G401 (cell line): ENCODE measurements around the gene CUL4A. TPM values are rescaled to one million over a fixed set of nuclear protein-coding genes. Genes with fewer than 3 reads are reported as not detected.

Experiments
- DNase-seq: peaks from one replicate; pipeline ENCODE4 v3.0.0-alpha.2; 2015; ENCODE audit warnings: low spot score
- in situ Hi-C: cut with HindIII; loops from 2 replicates; pipeline ENCODE4 v1.10.0; 2016; ENCODE audit warnings: low sequenced_read_pairs, mixed read lengths
- total RNA-seq: library from RNA; depleted of rRNA; stranded (reverse); fragments of >200 nt; shearing (Covaris generic); gene quantifications from 2 replicates; pipeline ENCODE4 v1.2.3, GENCODE V29; 2014

CUL4A gene
- total RNA-seq, 1 experiment from 2014 or later: 194 TPM

DNA sequence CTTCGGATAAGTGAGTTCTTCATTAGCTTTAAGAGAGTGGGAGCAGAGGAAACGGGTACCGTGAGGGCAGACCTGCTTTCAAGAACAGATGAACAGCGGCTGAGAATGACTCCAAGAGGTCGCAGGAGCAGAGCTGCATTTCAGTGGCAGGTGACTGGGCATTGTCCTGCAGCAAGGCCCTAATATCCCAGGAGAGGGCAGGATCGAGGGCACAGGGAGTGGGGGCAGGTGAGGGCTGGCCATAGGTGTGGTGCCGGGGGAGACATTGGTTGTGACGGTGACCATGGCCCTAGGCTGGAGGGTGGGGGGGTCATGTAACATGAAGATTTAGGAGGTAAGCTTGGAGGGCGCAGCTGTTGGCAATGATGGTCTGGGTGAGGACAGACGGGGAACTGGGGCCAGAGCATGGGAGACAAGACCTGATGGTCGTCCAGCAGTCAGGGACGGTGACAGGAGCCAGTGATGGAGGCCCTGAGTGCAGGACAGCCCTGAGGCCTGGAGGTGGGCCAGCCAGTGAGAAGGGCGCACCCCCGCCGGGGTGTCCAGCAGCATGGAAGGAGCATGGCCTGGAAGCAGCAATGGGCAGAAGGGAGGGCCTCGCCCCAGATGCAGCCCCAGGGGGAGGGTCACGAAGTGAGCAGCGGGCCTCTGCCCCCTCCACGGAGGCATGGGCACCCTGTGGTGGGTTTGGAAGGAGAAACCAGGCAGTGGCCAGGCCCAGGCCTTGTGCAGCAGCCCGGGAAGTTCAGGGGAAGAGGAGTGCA, 58.4 kb downstream of the CUL4A start:
- in situ Hi-C loops: no loop called here
- no peak for DNase-seq

DNA sequence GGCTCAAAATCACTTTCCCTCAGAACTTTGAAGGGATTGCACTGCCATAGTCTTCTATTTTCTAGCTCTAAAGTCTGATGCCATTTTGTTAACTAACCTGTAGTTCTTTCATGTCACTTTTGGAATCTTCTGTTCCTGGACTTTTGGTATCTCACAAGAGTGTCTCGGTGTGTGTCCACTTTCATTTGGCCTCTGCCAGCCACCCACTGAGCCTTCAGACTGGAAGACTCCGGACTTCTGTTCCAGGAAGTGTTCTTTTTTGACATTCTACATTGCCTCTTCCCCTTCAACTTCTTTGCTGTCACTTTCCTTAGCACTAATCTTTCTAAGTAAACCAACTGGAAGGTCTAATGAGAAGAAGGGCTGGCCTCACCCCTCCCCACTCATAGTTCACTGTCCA, 62.6 kb downstream of the CUL4A start:
- in situ Hi-C loops: no loop called here
- no peak for DNase-seq

DNA sequence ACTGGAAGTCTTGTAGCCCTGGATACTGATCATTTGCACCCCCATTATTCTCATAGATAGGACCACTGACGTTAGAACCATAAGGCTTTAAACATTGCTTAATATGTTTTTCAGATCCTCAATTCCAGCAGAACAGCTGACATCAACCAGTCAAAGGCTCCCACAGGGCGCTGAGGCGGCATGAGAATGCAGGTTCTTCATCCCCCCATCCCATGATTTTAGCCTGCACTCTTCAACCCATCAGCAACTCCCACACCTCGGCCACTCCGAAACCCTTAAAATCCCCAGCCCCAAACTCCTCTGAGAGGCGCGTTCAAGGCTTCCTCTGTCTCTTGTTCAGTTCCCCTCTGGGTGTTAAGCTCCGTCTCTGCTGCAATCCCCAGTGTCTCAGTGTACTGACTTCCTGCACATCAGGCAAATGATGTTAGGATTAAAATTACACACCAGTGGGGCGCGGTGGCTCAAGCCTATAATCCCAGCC, 63.3 kb downstream of the CUL4A start:
- DNase-seq: no peak
- in situ Hi-C loops: no loop called here

DNA sequence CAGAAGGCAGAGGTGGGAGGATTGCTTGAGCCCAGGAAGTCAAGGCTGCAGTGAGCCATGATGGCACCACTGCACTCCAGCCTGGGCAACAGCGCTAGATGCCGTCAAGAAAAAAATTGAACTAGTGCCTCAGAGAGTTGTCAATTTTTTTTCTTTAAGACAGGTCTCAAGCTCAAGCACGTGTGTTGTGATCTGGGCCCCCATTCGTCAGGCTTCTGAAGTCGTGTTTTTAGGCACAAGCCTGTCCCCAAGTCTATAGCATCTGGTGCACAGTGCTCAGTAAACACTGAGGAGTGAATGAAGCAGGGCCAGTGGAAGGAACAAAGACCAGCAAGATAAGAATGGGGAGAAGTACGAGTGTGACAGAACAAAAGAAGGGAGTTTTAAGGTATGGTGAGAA, 63.9 kb downstream of the CUL4A start:
- DNase-seq: no peak
- in situ Hi-C loops: no loop called here

DNA sequence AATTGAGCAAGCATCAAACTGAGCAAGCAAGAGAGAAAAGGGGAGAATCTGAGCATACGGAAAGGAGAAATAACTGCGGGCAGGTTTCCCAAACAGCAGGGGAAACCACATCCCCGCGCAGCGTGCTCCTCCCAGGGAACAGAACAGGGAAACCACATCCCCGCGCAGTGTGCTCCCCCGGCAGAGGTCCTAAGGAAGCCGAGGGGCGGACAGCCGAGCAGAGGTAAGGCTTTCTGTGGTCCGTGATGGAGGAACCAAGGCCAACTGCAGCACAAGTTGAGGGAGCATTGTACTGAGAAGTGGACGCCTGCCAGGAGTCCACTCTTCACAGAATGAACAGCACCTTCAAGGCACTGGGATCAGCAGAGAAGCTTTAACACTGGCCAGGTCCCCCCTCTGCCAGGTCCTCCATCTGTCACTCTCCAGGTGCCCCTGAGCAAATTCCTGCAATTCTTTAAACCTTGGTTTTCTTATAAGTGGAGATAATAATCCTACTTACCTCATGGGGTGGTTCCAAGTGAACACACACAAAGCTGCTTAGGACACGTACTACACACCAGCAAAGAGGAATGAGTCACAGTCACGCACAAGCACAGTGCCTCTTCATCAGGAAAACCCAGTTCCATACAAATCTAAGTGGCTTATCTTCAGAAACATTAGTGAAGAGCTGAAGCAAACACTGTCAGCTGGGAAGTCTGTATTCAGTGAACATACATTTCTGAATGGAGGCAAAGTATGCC, 64.6 kb downstream of the CUL4A start:
- in situ Hi-C loops: no loop called here
- peak; percentile 54 for DNase-seq

DNA sequence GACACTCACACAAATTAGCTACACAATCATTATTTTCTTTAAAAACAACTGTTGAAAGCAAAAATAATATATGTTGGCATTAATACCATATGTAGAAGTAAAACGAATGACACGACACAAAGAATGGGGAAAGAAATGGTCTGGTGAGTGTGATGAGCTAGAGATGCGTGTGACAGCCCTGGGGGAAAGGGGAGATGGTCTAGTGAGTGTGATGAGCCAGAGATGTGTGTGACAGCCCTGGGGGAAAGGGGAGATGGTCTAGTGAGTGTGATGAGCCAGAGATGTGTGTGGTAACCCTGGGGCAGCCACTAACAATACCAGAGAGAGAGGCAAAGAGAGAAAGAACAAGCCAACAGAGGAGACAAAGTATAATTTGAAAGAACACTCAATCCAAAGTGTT, 65.3 kb downstream of the CUL4A start:
- in situ Hi-C loops: no loop called here
- no peak for DNase-seq

DNA sequence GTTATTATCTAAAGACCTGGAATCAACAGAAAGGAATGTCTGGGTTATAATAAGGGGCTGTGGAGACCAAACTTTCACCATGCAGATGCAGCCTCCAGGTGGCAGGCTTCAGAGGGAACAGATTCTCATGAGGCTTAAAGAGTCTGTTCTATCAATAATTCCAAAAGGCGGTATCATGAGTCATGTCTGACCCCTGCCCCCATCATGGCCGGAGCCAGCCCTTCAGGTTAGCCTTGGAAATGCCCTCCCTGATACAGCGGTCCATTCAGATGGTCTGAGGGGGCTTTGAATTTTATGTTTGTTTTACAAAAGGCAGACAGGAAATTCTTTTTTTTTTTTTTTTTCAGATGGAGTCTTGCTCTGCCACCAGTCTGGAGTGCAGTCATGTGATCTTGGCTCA, 66.0 kb downstream of the CUL4A start:
- in situ Hi-C loops: no loop called here
- DNase-seq: peak; percentile 36

DNA sequence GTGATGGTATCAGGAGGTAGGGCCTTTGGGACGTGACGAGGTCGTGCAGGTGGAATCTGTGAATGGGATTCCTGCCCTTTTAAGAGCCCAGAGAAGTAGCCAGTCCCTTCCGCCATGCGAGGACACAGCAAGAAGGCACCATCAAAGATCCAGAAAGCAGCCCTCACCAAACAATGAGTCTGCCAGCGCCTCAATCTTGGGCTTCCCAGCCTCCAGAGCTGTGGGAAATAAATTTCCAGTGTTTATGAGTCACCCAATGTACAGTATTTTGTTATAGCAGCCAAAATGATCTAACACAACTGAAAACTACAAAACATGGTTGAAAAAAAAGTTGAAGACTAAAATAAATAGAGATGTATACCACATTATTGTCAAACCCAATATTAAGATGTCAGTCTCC, 70.7 kb downstream of the CUL4A start:
- no peak for DNase-seq
- in situ Hi-C loops: no loop called here

DNA sequence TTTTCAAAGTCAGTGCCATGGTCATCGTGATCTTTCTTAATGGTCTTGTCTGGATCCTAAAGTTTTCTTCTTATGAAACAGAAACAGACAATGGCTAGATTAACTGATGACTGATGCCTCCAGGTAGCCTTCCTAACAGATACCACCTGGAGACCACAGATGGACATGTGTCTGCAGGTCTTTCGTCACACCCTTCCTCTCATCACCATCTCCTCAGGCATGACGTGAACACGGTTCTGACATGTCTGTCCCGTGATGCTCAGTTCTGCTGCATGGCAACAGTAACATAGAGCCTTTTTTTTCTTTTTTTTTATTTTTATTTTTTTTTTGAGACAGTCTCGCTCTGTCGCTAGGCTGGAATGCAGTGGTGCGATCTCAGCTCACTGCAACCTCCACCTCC, 74.5 kb downstream of the CUL4A start:
- DNase-seq: no peak
- in situ Hi-C loops: no loop called here

DNA sequence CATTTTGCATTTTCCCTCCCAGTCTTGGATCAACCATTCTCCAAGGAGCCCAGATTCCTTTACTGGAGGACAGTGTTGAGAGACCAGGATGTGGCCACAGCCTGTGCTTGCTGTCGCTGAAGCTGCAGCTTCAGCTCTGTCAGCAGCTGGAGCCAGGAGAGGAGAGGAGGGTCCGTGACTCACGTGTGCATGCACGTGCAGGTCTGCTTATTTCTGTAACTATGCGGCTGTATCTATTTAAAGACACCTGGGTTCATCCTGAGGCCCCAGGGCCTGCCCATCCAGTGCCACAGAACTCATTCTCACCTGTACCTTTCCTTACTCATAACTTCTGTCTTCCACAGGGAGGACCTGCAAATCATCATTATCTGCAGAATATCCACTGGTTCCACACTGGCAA, 79.5 kb downstream of the CUL4A start:
- DNase-seq: no peak
- in situ Hi-C loops: no loop called here

DNA sequence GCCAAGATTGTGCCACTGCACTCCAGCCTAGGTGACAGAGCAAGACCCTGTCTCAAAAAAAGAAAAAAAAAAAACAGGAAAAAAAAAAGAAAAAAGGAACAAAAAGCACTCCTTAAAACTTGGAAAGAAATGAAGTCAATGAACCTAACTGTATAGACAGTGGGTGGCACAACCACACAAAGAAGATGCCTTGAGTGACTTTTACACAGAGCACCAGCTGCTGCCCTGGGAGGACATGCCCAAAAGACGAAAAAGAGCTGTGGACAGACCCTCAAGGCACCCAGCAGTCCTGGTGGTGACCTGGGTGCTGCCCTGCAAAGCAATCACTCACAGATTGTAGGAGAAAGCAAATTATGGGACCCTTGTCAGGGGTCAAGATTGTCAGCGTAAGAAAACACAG, 81.7 kb downstream of the CUL4A start:
- in situ Hi-C loops: no loop called here
- no peak for DNase-seq

DNA sequence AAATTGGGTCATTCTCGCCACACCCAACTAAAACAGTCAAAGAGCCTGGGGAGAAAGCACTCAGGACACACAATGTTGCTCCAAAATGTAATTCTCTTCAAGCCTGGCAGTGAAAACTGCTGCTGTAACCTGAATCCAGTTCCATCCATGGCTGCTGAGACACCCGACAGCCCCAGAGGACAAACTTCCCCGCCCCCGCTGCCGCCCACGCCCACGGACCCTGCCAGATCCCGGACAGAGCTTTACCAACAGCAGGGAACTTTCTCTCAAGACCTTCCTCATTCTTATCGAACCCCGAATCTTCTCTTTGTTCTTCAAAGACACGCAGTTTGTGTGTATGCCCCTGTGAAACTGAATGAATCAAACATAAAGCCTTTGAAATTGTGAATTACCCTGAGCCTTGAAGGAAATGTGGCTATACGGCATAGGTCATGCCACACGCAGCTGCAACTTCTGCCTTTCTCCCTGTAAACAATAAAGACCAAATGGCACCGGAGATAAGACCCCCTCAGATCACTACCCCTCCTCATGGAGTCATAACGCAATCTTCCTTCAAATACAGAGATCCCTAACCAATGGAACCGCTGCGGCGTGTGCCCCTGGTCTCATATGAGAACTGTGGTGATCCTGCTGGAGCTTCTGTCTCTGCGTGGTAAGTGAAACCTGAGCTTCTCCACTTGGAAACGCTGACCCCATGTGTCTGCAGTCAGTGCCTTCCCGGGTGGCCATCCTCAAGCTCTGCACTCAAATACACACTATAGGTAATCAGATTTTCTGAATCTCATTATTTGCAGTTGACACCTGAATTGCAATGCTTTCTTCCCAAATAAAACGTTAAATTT, 82.8 kb downstream of the CUL4A start:
- in situ Hi-C loops: no loop called here
- peak; percentile 34 for DNase-seq

DNA sequence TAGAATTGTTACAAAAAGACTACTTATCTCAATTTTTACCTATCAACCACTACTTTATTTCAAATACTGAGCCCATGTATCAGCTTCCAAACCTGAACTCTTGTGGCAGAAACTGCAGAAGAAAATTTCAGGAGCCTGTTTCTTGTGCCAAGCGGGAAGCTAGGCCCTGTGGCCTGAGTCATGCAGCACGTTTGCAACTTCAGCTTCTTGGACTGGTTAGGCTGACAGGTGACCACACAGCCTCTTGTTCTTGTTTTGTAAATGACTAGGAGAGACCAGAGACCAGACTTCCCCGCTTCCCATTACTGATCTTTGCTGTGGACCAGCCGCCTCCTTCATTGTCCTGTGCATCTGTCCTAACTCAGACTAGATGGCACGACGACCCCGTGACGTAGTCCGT, 84.3 kb downstream of the CUL4A start:
- in situ Hi-C loops: no loop called here
- DNase-seq: no peak

DNA sequence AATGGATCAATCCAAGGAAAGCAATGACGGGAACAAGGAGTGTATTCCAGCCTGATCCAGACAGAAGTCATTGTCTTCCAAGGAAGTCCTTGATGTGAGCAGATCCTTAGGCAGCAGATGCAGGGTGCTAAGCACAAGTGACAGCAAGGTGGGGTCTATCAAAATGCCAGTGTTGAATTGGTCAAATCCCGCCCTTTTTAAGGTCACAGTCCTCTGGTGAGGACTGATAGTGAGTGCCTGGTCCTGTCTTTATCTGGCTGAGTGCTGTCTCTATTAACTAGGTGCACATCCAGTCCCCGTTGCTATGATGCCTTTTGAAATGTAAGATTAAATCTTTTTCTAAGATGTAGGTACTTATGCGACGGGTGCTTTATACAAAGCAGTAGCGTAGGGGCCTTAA, 86.4 kb downstream of the CUL4A start:
- no peak for DNase-seq
- in situ Hi-C loops: no loop called here

DNA sequence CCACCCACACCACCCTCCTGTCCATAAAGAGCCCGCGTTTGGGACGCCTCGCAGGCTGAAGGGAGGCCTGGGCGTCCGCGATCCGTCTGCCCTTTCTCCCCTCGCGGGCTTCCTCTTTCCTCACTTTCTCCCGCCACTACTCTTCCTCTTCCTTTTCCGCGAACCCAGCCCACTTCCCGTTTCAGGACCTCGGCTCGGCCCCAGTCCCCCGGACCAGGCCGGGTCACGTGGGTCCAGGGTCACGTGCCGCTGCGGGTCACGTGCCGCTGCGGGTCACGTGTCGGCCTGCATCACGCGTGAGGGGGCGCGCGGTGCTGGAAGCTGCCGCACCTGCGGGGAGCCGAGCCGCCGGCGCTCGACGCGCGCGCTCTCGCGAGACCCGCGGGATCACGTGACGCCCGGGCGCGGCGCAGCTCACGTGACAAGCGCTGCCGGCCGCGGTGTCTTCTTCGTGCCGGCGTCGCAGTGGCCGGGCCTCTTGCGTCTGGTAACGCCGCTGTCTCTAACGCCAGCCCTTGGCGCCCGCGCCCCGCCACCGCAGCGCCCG, 87.5 kb downstream of the CUL4A start, which contains the start of gene LAMP1:
TSS of gene LAMP1 (plus strand) at position 417 of the 547 bp plus-strand sequence. CDS start 196 bp downstream, outside the sequence.
- DNase-seq: peak; percentile 91
- in situ Hi-C loops: no loop called here

DNA sequence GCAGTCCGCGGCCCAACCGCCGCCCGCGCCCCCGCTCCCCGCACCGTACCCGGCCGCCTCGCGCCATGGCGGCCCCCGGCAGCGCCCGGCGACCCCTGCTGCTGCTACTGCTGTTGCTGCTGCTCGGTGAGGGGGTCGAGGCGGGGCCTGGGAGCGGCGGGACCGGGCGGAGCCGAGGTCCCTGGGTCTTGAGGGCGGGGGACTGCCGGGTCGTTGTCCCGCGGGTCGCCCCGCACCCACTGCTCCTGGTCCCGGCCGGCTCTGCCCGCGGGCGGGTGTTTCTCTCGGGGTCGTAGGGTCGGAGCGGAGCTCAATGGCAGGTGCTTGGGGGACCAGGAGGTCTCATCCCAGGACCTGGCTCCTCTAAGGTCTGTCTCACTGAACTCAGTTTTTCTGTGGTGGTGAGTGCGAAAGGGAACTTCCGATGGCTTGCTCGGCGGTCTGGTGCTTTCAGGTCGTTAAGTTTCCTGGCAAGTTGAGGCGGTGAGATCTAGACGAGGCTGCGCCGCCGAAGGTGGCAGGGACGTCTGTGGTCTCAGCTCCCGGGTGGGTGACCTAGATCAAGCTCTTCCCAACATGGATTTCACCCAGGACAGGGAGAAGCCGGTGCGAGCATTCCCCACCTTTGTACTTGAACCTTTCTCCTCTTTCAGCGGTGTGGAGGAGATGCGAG, 88.1 kb downstream of the CUL4A start:
- in situ Hi-C loops: no loop called here
- DNase-seq: peak; percentile 13

DNA sequence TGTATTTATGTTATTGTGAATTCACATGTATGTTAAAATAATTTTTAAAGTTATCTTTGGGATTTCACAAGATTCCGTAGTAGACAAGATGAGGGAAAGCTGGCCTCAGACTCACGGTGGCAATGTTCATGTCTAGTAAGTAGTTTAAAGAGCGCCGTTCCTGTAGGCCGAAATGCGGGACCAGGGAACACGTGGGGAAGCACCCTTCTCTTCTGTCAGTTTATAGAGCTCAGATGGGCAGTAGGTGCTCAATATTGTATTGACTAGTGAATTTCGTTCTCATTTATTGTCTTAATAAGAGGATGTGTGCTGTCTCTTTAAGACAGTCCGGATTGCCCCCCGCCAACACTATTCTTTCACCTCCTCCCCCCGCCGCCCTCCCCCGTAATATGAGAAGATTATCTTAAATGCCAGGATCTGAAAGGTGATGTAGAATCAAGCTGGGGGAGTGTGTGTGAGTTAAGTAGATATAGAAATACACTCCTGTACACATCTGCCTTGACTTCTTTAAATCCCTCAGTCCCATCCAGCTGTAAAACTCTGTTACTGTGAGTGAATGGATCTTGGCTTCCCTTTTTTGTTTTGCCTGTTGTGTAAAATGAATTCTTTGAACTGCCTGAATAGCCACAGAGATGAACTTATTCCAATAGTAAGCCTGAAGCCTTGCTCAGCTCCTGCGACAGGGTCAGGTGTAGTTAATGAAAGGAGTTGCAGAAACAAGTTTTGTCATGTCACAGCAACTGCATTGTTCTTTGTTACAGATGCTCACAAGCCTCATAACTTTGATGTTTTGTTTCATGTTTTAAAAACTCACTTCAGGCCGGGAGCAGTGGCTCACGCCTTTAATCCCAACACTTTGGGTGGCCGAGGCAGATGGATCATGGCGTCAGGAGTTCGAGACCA, 88.9 kb downstream of the CUL4A start:
- no peak for DNase-seq
- in situ Hi-C loops: no loop called here

DNA sequence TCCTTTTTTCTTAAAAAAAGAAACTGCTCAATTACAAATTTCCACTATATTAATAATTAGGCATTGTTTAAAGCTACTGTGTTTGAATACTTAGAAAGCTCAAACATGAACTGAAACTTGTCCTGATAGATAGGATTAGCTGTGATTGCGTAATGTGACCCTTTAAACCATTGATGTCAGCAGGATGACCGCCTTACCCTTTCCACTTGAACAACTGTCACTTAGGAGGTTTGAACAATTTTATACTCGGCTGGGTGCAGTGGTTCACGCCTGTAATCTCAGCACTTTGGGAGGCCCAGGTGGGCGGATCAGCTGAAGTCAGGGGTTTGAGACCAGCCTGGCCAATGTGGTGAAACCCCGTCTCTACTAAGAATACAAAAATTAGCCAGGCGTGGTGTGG, 90.5 kb downstream of the CUL4A start:
- no peak for DNase-seq
- in situ Hi-C loops: no loop called here
